GM12878 (cell line): ENCODE results near the gene SLC24A3. TPM values are rescaled to one million over a fixed set of nuclear protein-coding genes. Genes with fewer than 3 reads are reported as not detected.
A peak's percentile ranks its signal among the peaks of the same experiment; 100 is the strongest.

Experiments used
- ATAC-seq: fragments of 200-7000 bp; cut with Tn5 transposase; 3 replicates; pipeline ENCODE4 v1.9.1; 2020; ENCODE audit warnings: mild to moderate bottlenecking, moderate library complexity
- BruUV-seq: library from RNA; stranded (reverse); fragments of 400-500 nt; replicated peaks from 2 replicates; lab custom pipeline; 2021; lab: Mats Ljungman, UMichigan
- CTCF ChIA-PET: fragments of 300-600 bp; sonication (Branson Sonifier 250); formaldehyde crosslinking; extraction: SDS; loops from one replicate; lab custom pipeline; 2021; ENCODE audit warnings: inconsistent platforms; lab: Yijun Ruan, JAX
- POLR2A ChIA-PET: fragments of 350-600 bp; formaldehyde crosslinking; extraction: SDS; loops from one replicate; lab custom pipeline; 2021; ENCODE audit warnings: inconsistent platforms; lab: Charles Lee
- RAD21 ChIA-PET: fragments of 300-600 bp; sonication (Branson Sonifier 250); formaldehyde crosslinking; loops from one replicate; lab custom pipeline; 2023; ENCODE audit warnings: antibody characterized with exemption; ENCODE audit not compliant: unreplicated experiment; lab: Charles Lee
- SMC1A ChIA-PET: fragments of 300-600 bp; sonication (Branson Sonifier 250); formaldehyde crosslinking; loops from one replicate; lab custom pipeline; 2023; ENCODE audit not compliant: unreplicated experiment, uncharacterized antibody; lab: Charles Lee
- DNase-seq: peaks from one replicate; pipeline ENCODE4 v3.0.0-alpha.2; 2011; ENCODE audit warnings: low read depth, low spot score
- FAIRE-seq: peaks from 3 replicates; lab custom pipeline; 2011; peaks lifted over from hg19 to GRCh38; lab: Jason Lieb, UNC
- H2AFZ ChIP-seq: 2 replicates; pipeline ENCODE4 v1.6.0; 2011; ENCODE audit warnings: low read depth, low read length, control low read depth; ENCODE audit not compliant: control insufficient read depth
- H3K27ac ChIP-seq: 2 replicates; pipeline ENCODE4 v1.5.1; 2011; ENCODE audit warnings: control low read depth; ENCODE audit not compliant: control insufficient read depth, insufficient read depth
- H3K27me3 ChIP-seq, 2 experiments: replicated peaks in 1 of 2; 2 replicates each; pipeline versions ENCODE4 v1.6.0 to v1.6.1; 2011; ENCODE audit warnings: low read length in 1 of 2; ENCODE audit not compliant: control insufficient read depth in 2 of 2, insufficient read depth in 2 of 2
- H3K36me3 ChIP-seq, 2 experiments: 2 replicates each; pipeline ENCODE4 v1.5.1; 2011; ENCODE audit warnings: low read length in 1 of 2; ENCODE audit not compliant: control insufficient read depth in 2 of 2, insufficient read depth in 2 of 2
- H3K4me1 ChIP-seq: 2 replicates; pipeline ENCODE4 v1.6.1; 2011; ENCODE audit warnings: mild to moderate bottlenecking, low read length, moderate library complexity, mixed read lengths; ENCODE audit not compliant: control insufficient read depth, insufficient read depth
- H3K4me2 ChIP-seq: 2 replicates; pipeline ENCODE4 v1.6.0; 2011; ENCODE audit warnings: control low read depth; ENCODE audit not compliant: control insufficient read depth, insufficient read depth
- H3K4me3 ChIP-seq: fragments of 200-600 bp; sonication (generic); 2 replicates; pipeline ENCODE4 v1.5.1; 2016
- H3K79me2 ChIP-seq: 2 replicates; pipeline ENCODE4 v1.6.0; 2011; ENCODE audit warnings: low read length; ENCODE audit not compliant: control insufficient read depth, insufficient read depth
- H3K9ac ChIP-seq: 2 replicates; pipeline ENCODE4 v1.8.0; 2011; ENCODE audit warnings: low read length, control low read depth, mixed read lengths; ENCODE audit not compliant: control insufficient read depth, insufficient read depth
- H3K9me3 ChIP-seq: replicated peaks from 3 replicates; pipeline ENCODE4 v1.5.1; 2011; ENCODE audit warnings: mild to moderate bottlenecking, low read length; ENCODE audit not compliant: control insufficient read depth, insufficient read depth
- H4K20me1 ChIP-seq: 2 replicates; pipeline ENCODE4 v1.6.0; 2011; ENCODE audit not compliant: control insufficient read depth, insufficient read depth
- BRCA1 ChIP-seq: IDR thresholded peaks from 2 replicates; pipeline ENCODE4 v1.6.1; 2011; ENCODE audit warnings: low read depth, low read length, improper control_type of control experiment
- CHD1 ChIP-seq: IDR thresholded peaks from 2 replicates; pipeline ENCODE4 v1.6.1; 2012; ENCODE audit warnings: low read depth, low read length, improper control_type of control experiment
- ELK1 ChIP-seq: IDR thresholded peaks from 2 replicates; pipeline ENCODE4 v1.6.1; 2012; ENCODE audit warnings: low read depth, low read length, improper control_type of control experiment
- EP300 ChIP-seq, 2 experiments: fragments of 150-350 bp in 1 of 2; IDR thresholded peaks; 2 replicates each; pipeline ENCODE4 v1.6.1; 2011 to 2012; ENCODE audit warnings: low read depth in 2 of 2, low read length in 2 of 2, borderline replicate concordance in 1 of 2, improper control_type of control experiment in 1 of 2, inconsistent platforms in 1 of 2; ENCODE audit not compliant: control insufficient read depth in 1 of 2
- JUND ChIP-seq: IDR thresholded peaks from 2 replicates; pipeline ENCODE4 v1.6.1; 2012; ENCODE audit warnings: low read depth, mild to moderate bottlenecking, low read length, improper control_type of control experiment, moderate library complexity
- KDM1A ChIP-seq: fragments of 200-600 bp; sonication (generic); IDR thresholded peaks from 2 replicates; pipeline ENCODE4 v1.6.1; 2016; ENCODE audit warnings: borderline replicate concordance
- PAX5 ChIP-seq: IDR thresholded peaks from 2 replicates; pipeline ENCODE4 v1.6.1; 2011; ENCODE audit warnings: low read depth, low read length, borderline replicate concordance
- RBBP5 ChIP-seq: fragments of 200-600 bp; sonication (generic); conservative IDR thresholded peaks from 2 replicates; pipeline ENCODE4 v1.6.1; 2016
- SIN3A ChIP-seq: IDR thresholded peaks from 2 replicates; pipeline ENCODE4 v1.6.1; 2012; ENCODE audit warnings: low read depth, low read length, improper control_type of control experiment
- SMAD5 ChIP-seq: IDR thresholded peaks from 2 replicates; pipeline ENCODE4 v1.6.1; 2016; ENCODE audit warnings: antibody characterized with exemption, low read depth
- SMC3 ChIP-seq: IDR thresholded peaks from 2 replicates; pipeline ENCODE4 v1.6.1; 2011; ENCODE audit warnings: low read length, improper control_type of control experiment, borderline replicate concordance
- SPI1 ChIP-seq: IDR thresholded peaks from 2 replicates; pipeline ENCODE4 v1.6.1; 2011; ENCODE audit warnings: low read depth, mild to moderate bottlenecking, low read length, moderate library complexity, borderline replicate concordance; ENCODE audit not compliant: insufficient read depth
- TARDBP ChIP-seq: IDR thresholded peaks from 2 replicates; pipeline ENCODE4 v1.6.1; 2016; ENCODE audit warnings: borderline replicate concordance
- WGBS: methylation state at CpG from one replicate; pipeline ENCODE4 v1.1.6; 2016; ENCODE audit warnings: low lambda C conversion rate; ENCODE audit not compliant: insufficient replicate concordance, insufficient coverage; ENCODE audit errors: missing lambda C conversion rate; 5-methylcytosine and 5-hydroxymethylcytosine counted together
- in situ Hi-C: fragments of 300-500 bp; cut with MboI; formaldehyde crosslinking; loops from 9 replicates; pipeline ENCODE4 v1.14.3; 2018; ENCODE audit warnings: mixed read lengths
- intact Hi-C: fragments of 100-400 bp; cut with micrococcal nuclease; formaldehyde crosslinking; loops from one replicate; pipeline ENCODE4 v1.14.2; 2022; ENCODE audit not compliant: unreplicated experiment
- polyA plus RNA-seq, 11 experiments: library from polyadenylated mRNA; depleted of rRNA in 4 of 11; unstranded in 6 of 11; stranded (reverse) in 5 of 11; fragments of >200 nt; fragmentation: Nextera tagmentation in 4 of 11; fragmentation: Illumina TruSeq in 1 of 11; extraction: Ambion mirVana in 4 of 11; extraction: Trizol in 1 of 11; gene quantifications; 1 replicate in 1 of 11; 2 replicates in 10 of 11; pipeline versions ENCODE4 v1.2.1 to v1.2.3, GENCODE V29; 2011 to 2016; ENCODE audit warnings: inconsistent platforms in 2 of 11, missing spikeins in 2 of 11, low read depth in 1 of 11
- total RNA-seq, 4 experiments: library from RNA; depleted of rRNA in 3 of 4; stranded (reverse); fragments of >200 nt in 3 of 4; fragmentation: Illumina TruSeq in 1 of 4; extraction: Trizol in 1 of 4; gene quantifications; 2 replicates each; pipeline versions ENCODE4 v1.2.1 to v1.2.3, GENCODE V29; 2013 to 2021
- TF ChIP-seq, protein P1 (sequence below): fragments of 450-650 bp; IDR thresholded peaks from 2 replicates; pipeline ENCODE4 v1.6.1; 2016; ENCODE audit warnings: mild to moderate bottlenecking
- TF ChIP-seq, protein P2 (sequence below): fragments of 450-650 bp; IDR thresholded peaks from 2 replicates; pipeline ENCODE4 v1.6.1; 2016; ENCODE audit warnings: mild to moderate bottlenecking
- TF ChIP-seq, protein P3 (sequence below): IDR thresholded peaks from 2 replicates; pipeline ENCODE4 v1.6.1; 2011; ENCODE audit warnings: borderline replicate concordance, low read depth, mild to moderate bottlenecking, moderate library complexity, mixed read lengths, low read length; ENCODE audit not compliant: insufficient read depth; ENCODE audit errors: extremely low read length

Gene SLC24A3
- total and polyA plus RNA-seq, 10 of the 15 experiments (the other 5 are each of a cell fraction or from before 2014, with no cell fraction given): 0.04 TPM; not detected in 9

DNA sequence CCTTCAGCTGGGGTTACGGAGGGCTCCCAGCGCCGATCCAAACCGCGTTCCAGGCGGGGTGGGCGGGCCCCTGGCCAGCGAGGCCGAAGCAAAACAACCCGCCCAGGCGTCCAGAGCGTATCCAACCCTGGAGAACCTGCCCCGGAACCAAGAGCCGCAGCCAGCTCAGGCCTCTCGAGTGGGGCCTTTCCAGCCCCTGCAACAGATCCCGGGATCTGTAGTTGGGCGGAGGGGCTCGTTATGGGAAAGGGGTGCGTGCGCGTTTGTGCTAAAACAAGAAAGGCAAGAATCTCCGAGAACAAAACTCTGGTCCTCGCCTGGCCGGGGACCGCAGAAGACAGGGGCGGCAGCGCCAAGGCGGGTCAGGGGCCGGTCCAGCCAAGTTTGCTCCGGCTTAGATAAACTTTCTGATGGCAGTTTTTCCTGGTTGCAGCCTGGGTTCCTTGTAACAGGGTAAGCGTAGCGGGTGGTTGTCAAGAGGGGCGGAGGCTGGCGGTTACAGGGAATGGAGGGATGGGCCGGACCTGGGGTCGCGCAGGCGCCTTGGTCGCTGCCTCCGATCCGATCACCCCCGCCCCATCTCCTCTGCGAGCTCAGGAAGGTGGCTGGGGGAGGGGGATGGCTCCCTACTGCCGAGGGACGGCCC, 545.2 kb downstream of the SLC24A3 start (continued):
- no peak for TF ChIP-seq SIN3A
- TF ChIP-seq SPI1: no peak
- no peak for TF ChIP-seq SMAD5
- TF ChIP-seq TARDBP: no peak
- TF ChIP-seq, all 136 proteins: peak for 0

- H4K20me1 ChIP-seq: no peaks in the 10 kb centered on the region
- no peak within 1 kb of the TSS for H3K4me2 ChIP-seq
- no peaks in the 10 kb centered on the region for H3K4me1 ChIP-seq
- no peaks in the 10 kb centered on the region for H3K79me2 ChIP-seq
- no peaks in the 10 kb centered on the region for H3K36me3 ChIP-seq
- in situ Hi-C loops (no loop called here), intact Hi-C loops (no loop called here)
- under 1% methylated on average over 19 of the region's 25 CpGs for WGBS
- RAD21 ChIA-PET: interaction anchor here (0.8 to 2.5 kb wide), 4 partner anchors 14 to 23 kb away, joined by 4 to 13 read pairs (median 6); no protein-coding TSS in a partner anchor
- DNase-seq: no peak
- peaks cover 12 to 15% of the 10 kb centered on the region in 2 experiments for H3K27me3 ChIP-seq
- no peak within 1 kb of the TSS for H2AFZ ChIP-seq
- CTCF ChIA-PET: interaction anchor here (0.9 to 1.7 kb wide), 3 partner anchors 16 to 22 kb away, joined by 3 to 5 read pairs (median 4); no protein-coding TSS in a partner anchor
- H3K9ac ChIP-seq: no peak within 1 kb of the TSS
- POLR2A ChIA-PET: interaction anchor here (0.6 to 1.8 kb wide), 2 partner anchors 49 to 158 kb away, joined by 4 to 5 read pairs; no protein-coding TSS in a partner anchor
- no peak within 1 kb of the TSS for H3K4me3 ChIP-seq
- ATAC-seq: peak; percentile 48
- no peaks in the 10 kb centered on the region for H3K9me3 ChIP-seq
- no TSS peak for BruUV-seq
- no peak within 1 kb of the TSS for H3K27ac ChIP-seq
- SMC1A ChIA-PET: interaction anchor here (0.6 to 2.7 kb wide), 4 partner anchors 12 to 55 kb away, joined by 3 to 10 read pairs (median 6); no protein-coding TSS in a partner anchor
- no peak for FAIRE-seq
- TF ChIP-seq, protein P1, sequence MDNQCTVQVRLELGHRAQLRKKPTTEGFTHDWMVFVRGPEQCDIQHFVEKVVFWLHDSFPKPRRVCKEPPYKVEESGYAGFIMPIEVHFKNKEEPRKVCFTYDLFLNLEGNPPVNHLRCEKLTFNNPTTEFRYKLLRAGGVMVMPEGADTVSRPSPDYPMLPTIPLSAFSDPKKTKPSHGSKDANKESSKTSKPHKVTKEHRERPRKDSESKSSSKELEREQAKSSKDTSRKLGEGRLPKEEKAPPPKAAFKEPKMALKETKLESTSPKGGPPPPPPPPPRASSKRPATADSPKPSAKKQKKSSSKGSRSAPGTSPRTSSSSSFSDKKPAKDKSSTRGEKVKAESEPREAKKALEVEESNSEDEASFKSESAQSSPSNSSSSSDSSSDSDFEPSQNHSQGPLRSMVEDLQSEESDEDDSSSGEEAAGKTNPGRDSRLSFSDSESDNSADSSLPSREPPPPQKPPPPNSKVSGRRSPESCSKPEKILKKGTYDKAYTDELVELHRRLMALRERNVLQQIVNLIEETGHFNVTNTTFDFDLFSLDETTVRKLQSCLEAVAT: no peak
- TF ChIP-seq CHD1: no peak
- no peak for TF ChIP-seq RBBP5
- TF ChIP-seq, protein P2, sequence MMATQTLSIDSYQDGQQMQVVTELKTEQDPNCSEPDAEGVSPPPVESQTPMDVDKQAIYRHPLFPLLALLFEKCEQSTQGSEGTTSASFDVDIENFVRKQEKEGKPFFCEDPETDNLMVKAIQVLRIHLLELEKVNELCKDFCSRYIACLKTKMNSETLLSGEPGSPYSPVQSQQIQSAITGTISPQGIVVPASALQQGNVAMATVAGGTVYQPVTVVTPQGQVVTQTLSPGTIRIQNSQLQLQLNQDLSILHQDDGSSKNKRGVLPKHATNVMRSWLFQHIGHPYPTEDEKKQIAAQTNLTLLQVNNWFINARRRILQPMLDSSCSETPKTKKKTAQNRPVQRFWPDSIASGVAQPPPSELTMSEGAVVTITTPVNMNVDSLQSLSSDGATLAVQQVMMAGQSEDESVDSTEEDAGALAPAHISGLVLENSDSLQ: no peak
- TF ChIP-seq SMC3: no peak
- TF ChIP-seq KDM1A: no peak
- TF ChIP-seq, protein P3, sequence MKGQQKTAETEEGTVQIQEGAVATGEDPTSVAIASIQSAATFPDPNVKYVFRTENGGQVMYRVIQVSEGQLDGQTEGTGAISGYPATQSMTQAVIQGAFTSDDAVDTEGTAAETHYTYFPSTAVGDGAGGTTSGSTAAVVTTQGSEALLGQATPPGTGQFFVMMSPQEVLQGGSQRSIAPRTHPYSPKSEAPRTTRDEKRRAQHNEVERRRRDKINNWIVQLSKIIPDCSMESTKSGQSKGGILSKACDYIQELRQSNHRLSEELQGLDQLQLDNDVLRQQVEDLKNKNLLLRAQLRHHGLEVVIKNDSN: no peak
- TF ChIP-seq PAX5: no peak
- no peak for TF ChIP-seq ELK1
- TF ChIP-seq JUND: no peak
- TF ChIP-seq EP300 (IDR thresholded peaks at IDR 0.05; ENCODE audit: borderline replicate concordance in 1 of 2, control insufficient read depth in 1 of 2, low read depth in 2 of 2, low read length in 2 of 2): no peak
- no peak for TF ChIP-seq BRCA1
Measured at GRCh38 chr20:19758133-19758500, 545.7 kb downstream of the SLC24A3 start, which contains the start of gene RIN2. TSS of gene RIN2 (plus strand) at chr20:19758258. CDS start at chr20:19889602, 131,344 bp downstream.
